ENCODE measurements around the gene POM121L2. TPM values are rescaled to one million over a fixed set of nuclear protein-coding genes. Genes with fewer than 3 reads are reported as not detected.
"Not testable (repeated sequence)": the region's sequence is repeated elsewhere in the genome, so short reads cannot be mapped to it uniquely, and the experiment has no call there.

The POM121L2 gene
- polyA plus RNA-seq, 1 donor from 2014 or later: not detected

DNA sequence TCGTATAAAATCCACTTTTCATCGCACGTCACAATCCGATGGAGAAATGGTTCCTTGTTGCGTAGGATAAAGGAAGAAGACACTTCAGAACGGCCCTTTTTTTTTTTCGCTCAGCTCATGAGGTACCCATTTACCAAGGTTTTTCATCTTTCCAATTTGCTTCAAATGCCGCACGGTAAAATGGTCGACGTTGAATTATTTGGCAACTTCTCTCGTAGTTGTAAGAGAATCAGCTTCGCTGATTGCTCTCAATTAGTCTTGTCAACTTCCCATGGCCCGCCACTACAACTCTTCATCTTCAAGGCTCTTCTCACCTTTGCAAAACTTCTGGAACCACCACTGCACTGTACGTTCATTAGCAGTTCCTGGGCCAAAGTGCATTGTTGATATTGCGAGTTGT, 28.8 kb downstream of the POM121L2 start:
- H3K9me3 Mint-ChIP-seq: peaks cover 7 to 20% (median 17%) of the 10 kb centered on the region in 3 donors

DNA sequence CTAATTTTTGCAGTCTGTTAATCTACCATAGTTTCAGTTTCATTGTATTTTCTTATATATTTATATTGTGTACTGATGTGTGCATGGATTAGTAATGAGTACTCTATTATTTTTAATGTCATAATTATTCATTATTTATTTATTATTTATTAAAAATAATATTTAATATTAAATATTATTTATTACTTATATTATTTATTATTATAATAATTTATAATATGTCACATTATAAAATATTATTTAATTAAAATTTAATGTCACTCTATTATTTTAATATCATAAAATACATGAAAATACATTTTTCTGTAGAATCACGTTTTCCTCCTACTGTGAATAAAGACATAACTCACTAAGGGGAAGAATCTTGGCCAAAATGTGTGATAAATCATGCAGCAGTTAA, 30.5 kb downstream of the POM121L2 start:
- peaks cover 7 to 25% (median 17%) of the 10 kb centered on the region in 3 donors for H3K9me3 Mint-ChIP-seq
- peaks cover 4 to 9% (median 7%) of the 10 kb centered on the region in 3 donors for H3K4me1 Mint-ChIP-seq
- peak overlapping the region in 1 of 4 donors; percentile 68 for H3K4me3 Mint-ChIP-seq
- H3K27ac Mint-ChIP-seq: peak overlapping the region in 1 of 3 donors; percentile 17
- H3K36me3 Mint-ChIP-seq: peaks cover 8% of the 10 kb centered on the region
- H3K27me3 Mint-ChIP-seq: peaks cover 62% of the 10 kb centered on the region

More for the DNA sequence above, 28.8 kb downstream of the POM121L2 start:
- H3K4me1 Mint-ChIP-seq: peaks cover 4 to 7% (median 7%) of the 10 kb centered on the region in 3 donors
- H3K4me3 Mint-ChIP-seq: peak overlapping the region in 3 of 4 donors; percentile 56 to 77 (median 66)
- peaks cover 5% of the 10 kb centered on the region for H3K36me3 Mint-ChIP-seq
- H3K27me3 Mint-ChIP-seq: peaks cover 64% of the 10 kb centered on the region
- peak overlapping the region; percentile 89 to 93 (median 91) for H3K27ac Mint-ChIP-seq

DNA sequence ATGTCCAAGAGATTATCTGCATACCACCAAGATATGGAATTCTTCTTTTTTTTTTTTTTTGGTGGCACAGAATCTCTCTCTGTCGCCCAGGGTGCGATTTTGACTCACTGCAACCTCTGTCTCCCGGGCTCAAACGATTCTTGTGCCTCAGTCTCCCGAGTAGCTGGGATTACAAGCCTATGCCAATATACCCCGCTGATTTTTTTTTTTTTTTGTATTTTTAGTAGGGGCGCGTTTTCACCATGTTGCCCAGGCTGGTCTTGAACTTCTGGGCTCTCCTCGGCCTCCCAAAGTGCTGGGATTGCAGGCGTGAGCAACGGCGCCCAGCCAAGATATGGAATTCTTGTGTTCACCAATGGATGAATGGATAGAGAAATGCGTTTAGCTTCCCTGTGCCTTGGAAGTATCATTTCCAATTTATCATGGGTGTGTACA, 31.0 kb downstream of the POM121L2 start:
- H3K4me1 Mint-ChIP-seq: peaks cover 4 to 9% (median 7%) of the 10 kb centered on the region in 3 donors
- peak overlapping the region in 1 of 4 donors; percentile 68 for H3K4me3 Mint-ChIP-seq
- peaks cover 7 to 25% (median 17%) of the 10 kb centered on the region in 3 donors for H3K9me3 Mint-ChIP-seq
- H3K27ac Mint-ChIP-seq: peak overlapping the region in 2 of 3 donors; percentile 17 to 60
- peaks cover 60% of the 10 kb centered on the region for H3K27me3 Mint-ChIP-seq
- peaks cover 8% of the 10 kb centered on the region for H3K36me3 Mint-ChIP-seq

DNA sequence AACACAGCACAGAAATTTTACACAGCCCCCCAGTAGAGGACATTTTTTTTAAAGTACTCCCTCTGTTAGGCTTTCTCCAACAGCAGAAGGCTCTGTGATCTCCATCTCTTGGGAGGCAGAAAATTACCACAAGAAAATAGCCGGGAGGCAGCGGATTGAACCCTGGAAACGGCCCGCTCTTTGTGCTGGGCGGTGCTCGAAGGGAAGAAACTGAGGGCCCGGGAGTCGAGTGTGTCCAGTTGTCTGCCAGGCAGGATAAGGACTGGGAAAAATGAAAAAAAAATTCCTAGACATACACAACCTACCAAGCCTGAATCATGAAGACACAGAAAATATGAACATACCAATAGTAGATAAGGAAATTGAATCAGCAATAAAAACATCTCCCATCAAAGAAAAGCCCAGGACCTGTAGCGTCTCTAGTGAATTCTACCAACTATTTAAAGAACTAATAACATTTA, 31.5 kb downstream of the POM121L2 start:
- Mint-ChIP-seq H3K27me3 (peaks cover 61% of the 10 kb centered on the region), H3K4me1 (peaks cover 4 to 11% (median 4%) of the 10 kb centered on the region in 3 donors), H3K9me3 (peaks cover 7 to 27% (median 17%) of the 10 kb centered on the region in 3 donors), H3K4me3 (peak overlapping the region in 2 of 4 donors; percentile 18 to 68), H3K27ac (peak overlapping the region in 2 of 3 donors; percentile 17 to 60), H3K36me3 (peaks cover 5% of the 10 kb centered on the region)

DNA sequence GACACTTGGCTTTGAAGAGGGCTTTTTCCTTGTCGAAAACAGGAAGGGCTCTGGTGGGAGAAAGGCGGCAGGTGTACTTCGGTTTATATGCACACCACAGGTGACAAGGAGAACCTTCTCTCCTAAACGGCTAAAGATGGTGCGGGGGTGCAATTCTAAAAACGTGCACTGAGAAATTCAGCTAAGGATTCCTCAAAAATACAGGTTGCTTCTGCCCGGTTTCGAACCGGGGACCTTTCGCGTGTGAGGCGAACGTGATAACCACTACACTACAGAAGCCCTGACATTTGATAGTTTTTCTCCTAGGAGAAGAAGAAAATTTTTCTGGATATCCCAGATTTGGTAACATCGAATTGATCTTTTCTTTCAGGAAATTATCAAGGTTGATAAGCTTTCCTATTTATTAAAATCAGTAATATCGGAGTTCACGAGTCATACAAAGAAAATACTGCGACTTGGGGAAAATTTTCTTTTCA, 32.0 kb downstream of the POM121L2 start:
- Mint-ChIP-seq H3K27me3 (peaks cover 59% of the 10 kb centered on the region), H3K36me3 (peaks cover 5% of the 10 kb centered on the region), H3K4me1 (peaks cover 0 to 11% (median 4%) of the 10 kb centered on the region in 3 donors), H3K4me3 (peak overlapping the region in 1 of 4 donors; percentile 68), H3K27ac (peak overlapping the region; percentile 17 to 84 (median 71)), H3K9me3 (peaks cover 7 to 24% (median 17%) of the 10 kb centered on the region in 3 donors)

DNA sequence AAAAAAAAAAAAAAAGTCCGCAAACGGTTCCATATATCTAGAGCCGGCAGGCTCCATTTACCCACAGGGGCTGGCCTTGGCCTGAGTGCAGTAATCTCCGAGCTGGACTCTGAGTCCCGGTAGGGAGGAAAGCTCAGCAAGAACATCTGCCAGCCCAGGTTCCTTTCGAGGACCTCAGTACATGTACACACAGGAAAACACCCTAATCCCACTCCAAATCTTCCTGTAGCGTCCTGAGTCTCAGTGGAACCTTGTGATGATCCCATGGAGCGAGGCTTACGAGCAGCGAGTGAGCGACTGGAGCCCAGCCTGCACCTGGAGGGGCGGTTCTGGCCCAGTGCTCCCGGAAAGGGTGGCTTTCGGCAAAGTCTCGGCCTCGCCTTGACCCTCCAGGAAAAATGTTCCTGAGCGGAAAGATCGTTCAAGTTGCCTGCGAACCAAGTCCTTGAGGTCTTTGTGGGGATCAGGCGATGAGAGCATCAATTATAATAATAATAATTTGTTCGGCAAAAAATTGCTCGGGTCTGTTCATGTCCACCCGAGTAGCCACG, 32.5 kb downstream of the POM121L2 start:
- H3K4me3 Mint-ChIP-seq: peak overlapping the region in 2 of 4 donors; percentile 51 to 68
- H3K9me3 Mint-ChIP-seq: peaks cover 7 to 20% (median 17%) of the 10 kb centered on the region in 3 donors
- H3K4me1 Mint-ChIP-seq: peaks cover 0 to 11% (median 4%) of the 10 kb centered on the region in 3 donors
- H3K27ac Mint-ChIP-seq: peak overlapping the region; percentile 17 to 84 (median 71)
- peaks cover 59% of the 10 kb centered on the region for H3K27me3 Mint-ChIP-seq
- H3K36me3 Mint-ChIP-seq: peaks cover 5% of the 10 kb centered on the region

DNA sequence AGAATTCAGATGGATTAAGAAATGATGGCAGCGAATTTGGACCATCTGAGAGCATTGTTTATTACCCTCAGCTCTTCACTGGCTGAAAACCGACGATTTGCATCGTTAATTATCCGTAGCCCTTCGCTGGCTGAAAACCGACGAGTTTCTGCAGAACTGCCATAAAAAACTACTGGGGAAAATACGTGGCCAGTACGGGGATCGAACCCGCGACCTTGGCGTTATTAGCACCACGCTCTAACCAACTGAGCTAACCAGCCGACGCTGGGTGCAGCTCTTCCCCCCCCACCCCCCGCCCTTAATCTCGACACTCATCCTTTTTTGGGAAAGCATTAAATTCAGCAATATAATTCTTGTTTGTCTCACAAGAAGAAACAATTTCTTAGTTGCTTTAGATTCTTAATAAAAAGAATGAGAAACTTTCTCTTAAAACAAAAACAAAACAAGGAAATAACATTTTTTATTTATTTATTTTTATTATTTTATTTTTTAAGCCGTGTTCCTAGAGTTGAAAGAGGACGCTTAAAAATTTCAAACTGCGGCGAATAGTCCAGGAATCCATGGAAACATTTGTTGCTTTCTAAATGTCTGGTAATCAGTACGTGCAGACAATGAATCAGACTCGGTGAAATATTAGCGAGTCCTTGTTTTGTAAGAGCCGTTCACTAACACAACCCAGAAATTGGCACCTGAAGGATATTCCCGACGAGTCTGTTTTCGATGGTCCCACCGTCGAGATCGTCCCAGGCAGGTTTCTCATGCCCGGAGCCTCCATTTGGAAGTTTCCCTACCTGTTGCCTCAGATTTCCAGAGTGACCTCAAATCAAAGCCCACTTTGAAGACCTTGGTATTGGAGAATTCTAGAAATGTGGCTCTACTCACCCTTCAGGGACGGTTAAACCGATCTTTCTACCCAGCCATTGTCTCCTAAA, 36.8 kb downstream of the POM121L2 start:
- H3K27me3 Mint-ChIP-seq: peaks cover 54% of the 10 kb centered on the region
- H3K4me1 Mint-ChIP-seq: peaks cover 0 to 8% (median 4%) of the 10 kb centered on the region in 3 donors
- peak overlapping the region in 1 of 3 donors; percentile 25 for H3K27ac Mint-ChIP-seq
- H3K36me3 Mint-ChIP-seq: peaks cover 3% of the 10 kb centered on the region
- no peak overlapping the region for H3K4me3 Mint-ChIP-seq
- H3K9me3 Mint-ChIP-seq: peaks cover 0 to 15% (median 0%) of the 10 kb centered on the region in 3 donors

DNA sequence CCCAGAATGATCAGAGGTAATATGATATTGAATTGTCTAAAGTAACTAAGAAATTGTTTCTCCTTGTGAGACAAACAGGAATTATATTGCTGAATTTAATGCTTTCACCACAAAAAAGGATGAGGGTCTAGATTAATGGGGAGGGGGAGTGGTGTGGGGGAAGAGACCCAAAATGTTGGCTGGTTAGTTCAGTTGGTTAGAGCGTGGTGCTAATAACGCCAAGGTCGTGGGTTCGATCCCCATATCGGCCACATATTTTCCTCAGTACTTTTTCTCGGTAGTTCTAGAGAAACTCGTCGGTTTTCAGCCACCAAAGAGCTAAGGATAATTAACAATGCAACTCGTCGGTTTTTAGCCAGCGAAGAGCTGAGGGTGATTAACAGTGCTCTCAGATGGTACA, 38.3 kb downstream of the POM121L2 start:
- peaks cover 49% of the 10 kb centered on the region for H3K27me3 Mint-ChIP-seq

DNA sequence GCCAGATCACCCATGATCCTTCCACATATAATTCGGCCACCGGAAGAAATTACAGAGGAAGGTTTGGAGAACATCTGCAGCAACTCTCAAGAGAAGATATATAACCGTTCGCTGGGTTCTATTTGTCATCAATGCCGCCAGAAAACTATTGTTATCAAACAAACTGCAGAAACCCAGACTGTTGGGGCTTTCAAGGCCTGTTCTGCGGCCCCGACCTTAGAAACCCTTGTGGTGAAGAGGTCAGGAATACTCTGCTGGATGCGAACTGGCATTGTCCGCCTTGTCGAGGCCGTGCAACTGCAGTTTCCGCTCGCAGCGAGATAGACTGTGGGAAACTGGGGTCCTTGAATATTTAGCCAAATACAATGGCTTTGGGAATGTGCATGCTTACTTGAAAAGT, 43.3 kb downstream of the POM121L2 start:
- H3K27me3 Mint-ChIP-seq: peaks cover 34% of the 10 kb centered on the region
- H3K4me1 Mint-ChIP-seq: peaks cover 0 to 1% (median 0%) of the 10 kb centered on the region in 3 donors
- peak overlapping the region in 1 of 3 donors; percentile 83 for H3K27ac Mint-ChIP-seq
- H3K9me3 Mint-ChIP-seq: peaks cover 0 to 3% (median 0%) of the 10 kb centered on the region in 3 donors
- H3K4me3 Mint-ChIP-seq: no peak overlapping the region
- H3K36me3 Mint-ChIP-seq: no peaks in the 10 kb centered on the region

More for the DNA sequence above, 38.3 kb downstream of the POM121L2 start:
- Mint-ChIP-seq H3K36me3 (peaks cover 3% of the 10 kb centered on the region), H3K27ac (peak overlapping the region in 1 of 3 donors; percentile 37), H3K4me1 (peaks cover 0 to 6% (median 0%) of the 10 kb centered on the region in 3 donors), H3K4me3 (no peak overlapping the region), H3K9me3 (peaks cover 0 to 12% (median 0%) of the 10 kb centered on the region in 3 donors)

DNA sequence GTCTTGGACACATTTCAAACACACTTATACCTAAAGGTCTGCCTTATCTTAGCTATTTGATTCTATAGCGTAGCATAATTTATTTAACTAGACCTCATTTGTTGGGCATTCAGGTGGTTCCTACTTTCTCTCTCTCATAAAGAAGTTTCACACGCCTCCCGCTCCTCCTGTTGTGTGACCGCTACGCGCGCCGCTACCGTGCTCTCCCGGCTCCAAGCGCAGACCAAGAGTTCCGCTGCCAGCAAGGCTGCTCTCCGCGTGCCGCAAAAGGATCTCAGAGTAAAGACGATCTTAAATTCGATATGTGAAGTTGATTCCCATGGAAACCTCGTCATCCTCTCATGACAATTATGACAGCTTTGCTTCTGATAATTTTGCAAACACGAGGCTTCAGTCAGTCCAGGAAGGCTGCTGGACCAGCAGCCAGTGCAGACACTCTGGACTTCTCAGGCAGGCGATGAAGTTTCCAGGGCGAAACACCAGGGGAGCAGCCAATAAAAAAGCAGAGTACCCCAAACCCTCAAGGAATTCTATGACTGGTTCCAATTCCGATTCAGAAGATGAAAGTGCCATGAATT, 44.1 kb downstream of the POM121L2 start:
- H3K9me3 Mint-ChIP-seq: no peaks in the 10 kb centered on the region
- peaks cover 34% of the 10 kb centered on the region for H3K27me3 Mint-ChIP-seq
- no peak overlapping the region for H3K4me3 Mint-ChIP-seq
- no peaks in the 10 kb centered on the region for H3K36me3 Mint-ChIP-seq
- H3K4me1 Mint-ChIP-seq: peaks cover 0 to 1% (median 0%) of the 10 kb centered on the region in 3 donors
- no peak overlapping the region for H3K27ac Mint-ChIP-seq

DNA sequence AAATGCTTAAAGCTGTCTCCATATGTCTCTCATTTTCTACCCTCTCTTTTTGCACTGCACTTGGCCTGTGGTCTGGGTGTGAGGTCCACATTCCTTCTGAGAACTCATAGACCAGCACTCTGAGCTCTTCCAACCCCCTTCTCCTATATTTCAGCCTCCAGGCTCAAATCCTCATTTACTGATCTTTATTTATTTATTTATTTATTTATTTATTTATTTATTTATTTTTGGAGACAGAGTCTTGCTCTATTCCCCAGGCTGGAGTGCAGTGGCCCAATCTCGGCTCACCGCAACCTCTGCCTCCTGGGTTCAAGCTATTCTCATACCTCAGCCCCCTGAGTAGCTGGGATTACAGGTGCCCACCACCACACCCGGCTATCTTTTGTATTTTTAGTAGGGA, 45.1 kb downstream of the POM121L2 start:
- peaks cover 34% of the 10 kb centered on the region for H3K27me3 Mint-ChIP-seq
- not testable (repeated sequence) for H3K4me1 Mint-ChIP-seq, H3K36me3 Mint-ChIP-seq, H3K27ac Mint-ChIP-seq, H3K4me3 Mint-ChIP-seq, H3K9me3 Mint-ChIP-seq

DNA sequence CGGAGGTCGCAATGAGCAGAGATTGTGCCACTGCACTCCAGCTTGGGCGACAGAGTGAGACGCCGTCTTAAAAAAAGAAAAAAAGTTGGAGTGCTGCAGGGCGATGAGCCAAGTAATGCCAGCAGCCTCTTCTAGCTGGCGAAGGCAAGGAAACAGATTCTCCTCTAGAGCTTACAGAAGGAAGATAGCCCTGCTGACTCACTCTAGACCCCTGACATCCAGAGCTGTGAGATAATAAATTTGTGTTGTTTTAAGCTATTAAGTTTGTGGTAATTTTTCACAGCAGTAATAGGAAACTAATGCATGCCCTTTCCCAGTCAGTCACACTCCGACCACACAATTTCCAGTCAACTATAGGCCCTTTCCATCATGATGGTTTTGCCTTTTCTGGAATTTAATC, 48.2 kb downstream of the POM121L2 start:
- Mint-ChIP-seq H3K27me3 (peaks cover 48% of the 10 kb centered on the region), H3K36me3 (peaks cover 3% of the 10 kb centered on the region), H3K4me3 (no peak overlapping the region), H3K4me1 (peaks cover 0 to 1% (median 0%) of the 10 kb centered on the region in 3 donors), H3K27ac (no peak overlapping the region), H3K9me3 (peaks cover 2 to 5% (median 5%) of the 10 kb centered on the region in 3 donors)

DNA sequence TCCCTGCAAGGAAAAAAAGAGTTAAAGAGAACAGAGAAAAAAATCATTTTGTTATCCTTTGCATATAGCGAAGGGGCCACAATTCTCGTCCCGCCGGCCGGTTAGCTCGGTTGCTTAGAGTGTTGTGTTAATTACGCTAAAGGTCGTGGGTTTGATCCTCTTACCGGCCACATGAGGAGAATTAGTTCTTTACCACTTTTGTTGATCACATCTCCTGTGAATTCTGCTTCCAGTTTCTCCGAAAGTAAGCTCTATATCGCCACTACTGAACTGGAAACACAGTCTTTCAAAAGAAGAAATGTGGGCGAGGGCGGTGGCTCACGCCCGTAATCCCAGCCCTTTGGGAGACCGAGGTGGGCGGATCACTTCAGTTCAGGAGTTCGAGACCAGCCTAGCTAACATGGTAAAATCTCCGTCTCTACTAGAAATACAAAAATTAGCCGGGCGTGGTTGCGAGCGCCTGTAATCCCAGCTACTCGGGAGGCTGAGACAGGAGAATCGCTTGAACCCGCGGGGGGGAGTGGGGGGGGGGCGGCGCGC, 51.2 kb downstream of the POM121L2 start:
- Mint-ChIP-seq H3K27me3 (peaks cover 35% of the 10 kb centered on the region), H3K27ac (peak overlapping the region in 2 of 3 donors; percentile 9 to 57), H3K4me1 (no peaks in the 10 kb centered on the region), H3K4me3 (peak overlapping the region in 1 of 4 donors; percentile 55), H3K36me3 (peaks cover 3% of the 10 kb centered on the region), H3K9me3 (peaks cover 2 to 7% (median 5%) of the 10 kb centered on the region in 3 donors)

DNA sequence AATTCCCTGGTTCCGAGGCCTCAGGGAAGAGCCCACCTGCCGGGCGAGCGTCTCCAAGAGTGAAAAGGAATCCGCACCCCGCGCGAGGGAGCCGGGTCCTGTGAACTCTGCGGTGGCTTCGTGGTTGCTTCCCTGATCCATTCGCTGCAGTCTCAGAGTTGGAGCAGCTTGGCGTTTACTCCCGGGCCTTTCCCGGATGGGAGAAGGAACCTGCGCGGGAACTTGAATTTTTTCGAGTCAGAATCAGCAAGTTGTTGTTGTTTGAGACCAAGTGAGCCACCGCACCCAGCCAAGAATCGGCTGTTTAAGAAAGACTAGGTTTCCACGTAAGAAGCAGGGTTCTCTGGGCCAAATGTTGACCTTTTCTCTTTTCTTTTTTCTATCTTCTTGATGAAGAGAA, 51.7 kb downstream of the POM121L2 start:
- H3K27ac Mint-ChIP-seq: peak overlapping the region in 2 of 3 donors; percentile 9 to 57
- H3K4me1 Mint-ChIP-seq: no peaks in the 10 kb centered on the region
- H3K4me3 Mint-ChIP-seq: no peak overlapping the region
- H3K9me3 Mint-ChIP-seq: peaks cover 2 to 7% (median 5%) of the 10 kb centered on the region in 3 donors
- peaks cover 4% of the 10 kb centered on the region for H3K36me3 Mint-ChIP-seq
- peaks cover 35% of the 10 kb centered on the region for H3K27me3 Mint-ChIP-seq

Data from IgD-negative memory B cell (primary cell).